ENCODE measurements around the gene U2AF2.

Gene U2AF2

GRCh38 chr19:55621673-55622231, 33.1 kb upstream of the U2AF2 start:
- no peak for DNase-seq

GRCh38 chr19:55622242-55622969, 32.4 kb upstream of the U2AF2 start:
- DNase-seq = no peak

GRCh38 chr19:55623130-55623529, 31.7 kb upstream of the U2AF2 start:
- no peak for DNase-seq

GRCh38 chr19:55623561-55623960, 31.3 kb upstream of the U2AF2 start:
- DNase-seq = no peak

- peak; percentile 94 for DNase-seq
Observed at GRCh38 chr19:55624109-55625003, 30.5 kb upstream of the U2AF2 start, which contains the start of gene ZNF784. Gene ZNF784 (minus strand): TSS chr19:55624566. CDS start chr19:55624561, 5 bp downstream.

GRCh38 chr19:55625004-55625326, 29.9 kb upstream of the U2AF2 start:
- DNase-seq = no peak

GRCh38 chr19:55626350-55626749, 28.5 kb upstream of the U2AF2 start:
- DNase-seq = no peak

GRCh38 chr19:55632463-55632834, 22.4 kb upstream of the U2AF2 start:
- DNase-seq = peak; percentile 92

GRCh38 chr19:55633861-55634260, 21.0 kb upstream of the U2AF2 start:
- DNase-seq = no peak

- no peak for DNase-seq
Observed at GRCh38 chr19:55635334-55635717, 19.5 kb upstream of the U2AF2 start.

GRCh38 chr19:55635856-55636440, 18.9 kb upstream of the U2AF2 start:
- DNase-seq = no peak

GRCh38 chr19:55636723-55637122, 18.1 kb upstream of the U2AF2 start:
- no peak for DNase-seq

GRCh38 chr19:55637534-55637933, 17.3 kb upstream of the U2AF2 start:
- DNase-seq = no peak

GRCh38 chr19:55638864-55639359, 15.9 kb upstream of the U2AF2 start:
- peak; percentile 55 for DNase-seq

GRCh38 chr19:55640043-55640576, 14.7 kb upstream of the U2AF2 start:
- DNase-seq = peak; percentile 82

- peak; percentile 87 for DNase-seq
Observed at GRCh38 chr19:55640577-55641425, 14.0 kb upstream of the U2AF2 start, which contains the start of gene ZNF580. Gene ZNF580 (plus strand): TSS chr19:55641002. CDS start chr19:55642509, 1,507 bp downstream.

GRCh38 chr19:55641426-55642152, 13.2 kb upstream of the U2AF2 start:
- DNase-seq = no peak

- no peak for DNase-seq
Observed at GRCh38 chr19:55642153-55643002, 12.5 kb upstream of the U2AF2 start.

- peak; percentile 73 for DNase-seq
Observed at GRCh38 chr19:55643003-55643886, 11.6 kb upstream of the U2AF2 start, which contains the start of gene ZNF581. Gene ZNF581 (plus strand): TSS chr19:55643649. CDS start chr19:55644572, 923 bp downstream.

Measured in fibroblast of skin of scalp (primary cell).